Cortex of kidney (tissue), 1 donor: ENCODE data around the gene COL8A1.
"Not testable (repeated sequence)": the region's sequence is repeated elsewhere in the genome, so short reads cannot be mapped to it uniquely, and the experiment has no call there.

Source experiments
- DNase-seq: peaks from one replicate; lab custom pipeline; 2025; lab: John Stamatoyannopoulos, UW

COL8A1 gene

GRCh38 chr3:99638167-99638948 is at the start of gene COL8A1:
Gene COL8A1 (plus strand): TSS chr3:99638594. CDS start chr3:99790683, 152,089 bp downstream.
- no peak for DNase-seq

GRCh38 chr3:99589168-99589567 is 49.2 kb upstream of the COL8A1 start:
- DNase-seq: not testable (repeated sequence)

- DNase-seq: no peak
These were observed 38.5 kb upstream of the COL8A1 start for GRCh38 chr3:99599894-99600293.

GRCh38 chr3:99601515-99601914 is 36.9 kb upstream of the COL8A1 start:
- no peak for DNase-seq

DNA sequence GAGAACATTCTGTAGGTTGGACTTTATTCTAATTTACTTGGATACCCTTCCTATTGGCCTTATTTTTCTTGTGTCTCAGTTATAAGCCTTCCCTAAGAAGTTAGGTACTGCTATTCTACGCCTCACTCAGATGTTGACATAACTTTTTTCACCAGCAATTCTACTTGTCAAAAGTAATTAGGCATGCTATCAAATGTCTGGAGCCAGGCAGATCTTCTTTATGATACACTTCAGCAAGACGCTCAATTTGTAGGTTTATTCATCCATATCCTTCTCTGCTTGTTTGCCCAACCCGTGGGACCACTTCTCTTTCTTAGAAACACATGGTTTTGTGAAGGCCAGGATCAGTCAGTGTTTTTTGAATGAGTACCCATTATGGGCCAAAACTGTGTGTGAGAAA is 36.2 kb upstream of the COL8A1 start:
- no peak for DNase-seq

DNA sequence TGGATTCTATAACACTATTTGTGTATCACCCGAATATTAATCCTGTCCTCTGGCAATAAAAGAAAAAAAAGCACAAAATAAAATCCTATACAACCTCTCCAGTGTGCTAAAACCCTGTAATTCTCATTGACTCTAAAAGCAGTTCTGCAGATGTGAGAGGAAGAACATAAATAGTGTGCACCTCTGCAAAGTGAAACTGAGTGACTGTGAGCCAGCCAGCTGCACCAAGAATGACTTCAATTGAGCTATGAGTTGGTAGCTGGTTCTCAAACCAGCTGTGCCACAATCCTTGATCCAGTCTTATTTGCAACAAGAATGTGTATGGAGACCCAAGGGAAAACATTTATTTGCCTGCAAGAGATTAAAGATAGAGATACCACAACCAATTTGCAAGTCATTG is 31.2 kb upstream of the COL8A1 start:
- no peak for DNase-seq

GRCh38 chr3:99614768-99615167 is 23.6 kb upstream of the COL8A1 start:
- DNase-seq: no peak

DNA sequence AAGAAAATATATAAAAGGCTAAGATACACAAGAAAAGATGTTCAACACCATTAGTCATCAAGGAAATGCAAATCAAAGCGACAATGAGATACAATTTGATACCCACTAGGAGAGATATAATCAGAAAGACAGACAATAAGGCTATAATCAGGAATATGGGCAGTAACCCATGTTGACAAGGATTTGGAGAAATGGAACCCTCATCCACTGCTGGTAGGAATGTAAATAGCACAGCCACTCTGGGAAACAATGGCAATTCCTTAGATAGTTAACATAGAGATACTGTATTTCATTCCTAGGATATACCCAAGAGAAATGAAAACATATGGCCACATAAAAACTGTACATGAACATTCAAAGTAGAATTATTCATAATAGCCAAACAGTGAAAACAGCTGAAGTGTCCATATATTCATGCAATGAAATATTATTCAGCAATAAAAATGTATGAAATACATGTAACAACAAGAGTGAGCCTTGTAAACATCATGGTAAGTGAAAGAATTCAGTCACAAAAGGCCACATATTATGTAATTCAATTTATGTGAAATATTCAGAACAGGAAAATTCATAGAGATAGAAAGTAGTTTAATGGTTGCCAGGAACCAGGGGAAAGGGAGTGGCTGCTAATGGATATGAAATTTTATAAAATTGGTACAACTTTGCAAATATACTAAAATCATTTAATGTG is 18.2 kb upstream of the COL8A1 start:
- no peak for DNase-seq

DNA sequence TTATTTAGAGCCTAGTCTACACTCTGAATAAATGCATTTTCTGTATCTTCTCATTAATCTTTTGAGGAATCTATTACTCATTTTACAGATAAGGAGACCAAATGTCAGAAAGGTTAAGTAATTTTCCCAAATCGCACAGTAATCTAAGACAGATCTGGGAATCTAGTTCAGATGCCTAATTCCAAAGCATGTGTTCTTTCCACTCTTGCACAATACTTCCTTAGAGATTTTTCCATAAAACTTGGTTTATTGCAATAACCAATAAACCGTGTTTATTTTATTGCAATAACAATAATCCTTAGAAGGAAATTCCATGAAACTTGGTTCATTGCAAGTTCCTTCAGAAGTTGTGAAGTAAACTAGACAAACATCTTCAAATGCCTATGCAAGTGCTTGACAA is 17.4 kb upstream of the COL8A1 start:
- no peak for DNase-seq

- no peak for DNase-seq
These were observed 13.7 kb upstream of the COL8A1 start for GRCh38 chr3:99624496-99625236.

DNA sequence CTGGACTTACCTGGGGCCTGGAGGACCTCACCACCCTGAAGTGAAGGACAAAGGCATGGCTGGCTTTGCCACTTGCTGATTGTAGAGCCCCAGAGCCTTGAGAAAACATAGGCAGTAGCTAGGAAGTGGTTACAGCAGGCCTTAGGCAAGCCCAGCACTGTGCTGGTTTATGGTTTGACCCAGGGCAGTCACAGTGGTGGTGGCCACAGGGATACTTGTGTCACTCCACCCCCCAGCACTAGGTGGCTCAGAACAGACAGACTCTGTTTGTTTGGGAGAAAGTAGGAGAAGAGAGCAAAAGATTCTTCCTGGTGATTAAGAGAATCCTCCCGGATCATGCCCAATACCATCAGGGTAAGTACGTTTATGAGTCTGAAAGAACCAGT is 13.2 kb upstream of the COL8A1 start:
- no peak for DNase-seq

- no peak for DNase-seq
These were observed 12.6 kb upstream of the COL8A1 start for GRCh38 chr3:99625643-99626416.

- no peak for DNase-seq
These were observed 12.0 kb upstream of the COL8A1 start for GRCh38 chr3:99626417-99626788.

DNA sequence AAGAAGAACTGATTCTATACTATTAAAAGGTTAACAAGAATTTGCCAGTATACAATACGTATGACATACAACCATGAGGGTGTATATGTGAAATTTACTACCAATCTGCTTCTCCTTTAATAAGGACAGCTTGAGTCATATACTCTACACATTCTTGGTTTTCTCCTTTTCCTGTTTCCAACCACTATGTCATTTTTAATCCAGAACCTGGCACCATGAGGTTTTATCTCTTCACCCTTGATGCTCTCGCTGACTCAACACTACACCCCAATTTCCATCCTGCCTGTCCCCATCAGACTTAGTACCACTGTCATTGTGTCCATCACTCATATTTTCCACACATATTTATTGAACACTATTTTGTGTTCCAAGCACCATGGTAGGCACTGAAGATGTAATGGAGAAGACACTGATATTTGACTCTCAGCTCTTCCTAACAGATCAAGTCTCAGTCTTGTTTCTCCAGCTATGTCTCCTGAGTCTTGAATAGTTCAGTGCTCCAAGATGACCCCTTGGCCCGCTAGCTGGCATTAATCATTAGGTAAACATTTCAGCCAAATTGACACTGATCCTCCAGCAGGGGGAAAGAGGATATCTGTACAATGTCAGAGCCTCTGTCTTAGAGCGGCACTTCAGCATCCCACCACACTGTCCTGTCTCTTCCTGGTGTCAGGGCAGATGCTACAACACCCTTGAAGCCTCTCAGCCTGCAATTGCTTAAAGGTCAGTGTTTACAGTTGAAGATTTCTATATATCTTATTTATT is 11.2 kb upstream of the COL8A1 start:
- DNase-seq: no peak

GRCh38 chr3:99630815-99631214 is 7.6 kb upstream of the COL8A1 start:
- DNase-seq: no peak

DNA sequence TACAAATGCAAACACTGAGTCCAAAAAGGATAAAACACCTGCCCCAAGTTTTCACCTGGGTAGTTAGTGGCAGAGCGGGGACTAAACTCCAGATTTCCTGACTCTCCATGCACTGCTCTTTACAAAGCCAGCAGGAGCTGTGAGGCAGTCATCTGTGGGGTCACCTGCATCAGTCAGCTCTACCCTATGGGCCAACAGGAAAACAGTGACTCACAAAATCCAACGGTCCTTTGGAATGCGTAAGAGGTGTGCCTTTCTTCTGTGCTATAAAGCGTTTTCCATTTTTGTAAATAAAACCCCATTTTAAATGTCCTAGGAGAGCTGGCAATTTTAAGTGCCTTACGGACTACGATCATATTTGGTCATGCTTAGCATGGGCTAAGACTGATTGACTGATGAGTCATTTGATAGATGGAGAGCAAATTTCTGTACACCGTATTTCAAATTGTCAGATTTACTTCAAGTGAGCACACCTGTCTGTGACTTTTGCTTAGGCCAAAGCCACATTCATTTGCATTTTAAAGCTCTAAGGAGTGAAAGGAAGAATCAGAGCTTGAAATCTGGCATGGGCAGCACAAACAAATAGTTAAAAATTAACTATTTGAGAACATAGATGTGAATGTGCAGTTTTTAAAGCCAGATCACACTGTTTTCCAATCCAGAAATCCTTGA is 4.4 kb upstream of the COL8A1 start:
- no peak for DNase-seq

- DNase-seq: no peak
These were observed 3.5 kb upstream of the COL8A1 start for GRCh38 chr3:99634881-99635280.

GRCh38 chr3:99635348-99635747 is 3.0 kb upstream of the COL8A1 start:
- no peak for DNase-seq

DNA sequence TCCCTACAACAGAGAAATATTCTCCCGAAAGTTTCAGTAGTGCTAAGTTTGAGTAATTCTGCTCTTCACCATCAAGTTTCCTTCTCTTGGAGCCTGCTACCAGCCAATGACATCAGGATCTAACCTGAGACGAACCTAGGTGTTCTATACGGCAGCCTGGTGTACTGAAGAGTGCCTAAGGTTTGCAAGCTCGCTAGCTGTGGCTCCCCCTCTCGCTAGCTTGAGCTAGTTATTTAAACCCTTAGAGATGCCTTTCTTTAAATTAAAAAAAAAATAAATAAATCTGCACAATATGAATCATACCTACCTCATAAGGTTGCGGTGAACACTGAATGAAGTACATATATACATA is 1.4 kb upstream of the COL8A1 start:
- DNase-seq: no peak

- DNase-seq: no peak
These were observed 854 bp upstream of the COL8A1 start for GRCh38 chr3:99637368-99638111.
